ENCODE data around the gene PTPRG.

GRCh38 chr3:61955483-61955882 lies 394.1 kb downstream of the PTPRG start:
- TF ChIP-seq POLR2AphosphoS5 (IDR thresholded peaks at IDR 0.05; ENCODE audit: low read depth, low read length) (no peak), POLR2A (IDR thresholded peaks at IDR 0.05; ENCODE audit: low read depth, low read length) (no peak), TAF1 (IDR thresholded peaks at IDR 0.05; ENCODE audit: borderline replicate concordance, low read depth, low read length) (no peak)
